AG04450 (cell line): ENCODE measurements around the gene SLC34A1. TPM values are rescaled to one million over a fixed set of nuclear protein-coding genes. Genes with fewer than 3 reads are reported as not detected.

Experiments
- CTCF ChIA-PET: fragments of 300-600, 350-600 bp; formaldehyde crosslinking; extraction: SDS; loops from one replicate; lab custom pipeline; 2022; ENCODE audit warnings: antibody characterized with exemption, inconsistent platforms; lab: Charles Lee
- POLR2A ChIA-PET: fragments of 350-600 bp; formaldehyde crosslinking; extraction: SDS; loops from one replicate; lab custom pipeline; 2021; ENCODE audit warnings: antibody characterized with exemption, inconsistent platforms; lab: Yijun Ruan, JAX
- DNase-seq: peaks from one replicate; pipeline ENCODE4 v3.0.0-alpha.2; 2011; ENCODE audit warnings: low read depth, low spot score
- H3K27ac ChIP-seq: one replicate; pipeline ENCODE4 v1.5.1; 2012; ENCODE audit warnings: low read depth, low read length, control low read depth
- H3K27me3 ChIP-seq: one replicate; pipeline ENCODE4 v1.6.0; 2012; ENCODE audit warnings: low read length; ENCODE audit not compliant: control insufficient read depth, insufficient read depth
- H3K4me3 ChIP-seq: 2 replicates; pipeline ENCODE4 v1.5.1; 2011; ENCODE audit warnings: mild to moderate bottlenecking, low read depth, low read length, control low read depth
- H3K9me3 ChIP-seq: 2 replicates; pipeline ENCODE4 v1.5.1; 2012; ENCODE audit warnings: low read length; ENCODE audit not compliant: control insufficient read depth, insufficient read depth
- polyA plus RNA-seq: library from polyadenylated mRNA; depleted of rRNA; stranded (reverse); fragments of >200 nt; gene quantifications from 2 replicates; pipeline ENCODE4 v1.2.3, GENCODE V29; 2011
- TF ChIP-seq, protein P1 (sequence below): IDR thresholded peaks from 2 replicates; pipeline ENCODE4 v1.5.1; 2011; ENCODE audit warnings: low read depth, low read length, control low read depth, inconsistent platforms

Gene SLC34A1
- polyA plus RNA-seq, 1 experiment = not detected

DNA sequence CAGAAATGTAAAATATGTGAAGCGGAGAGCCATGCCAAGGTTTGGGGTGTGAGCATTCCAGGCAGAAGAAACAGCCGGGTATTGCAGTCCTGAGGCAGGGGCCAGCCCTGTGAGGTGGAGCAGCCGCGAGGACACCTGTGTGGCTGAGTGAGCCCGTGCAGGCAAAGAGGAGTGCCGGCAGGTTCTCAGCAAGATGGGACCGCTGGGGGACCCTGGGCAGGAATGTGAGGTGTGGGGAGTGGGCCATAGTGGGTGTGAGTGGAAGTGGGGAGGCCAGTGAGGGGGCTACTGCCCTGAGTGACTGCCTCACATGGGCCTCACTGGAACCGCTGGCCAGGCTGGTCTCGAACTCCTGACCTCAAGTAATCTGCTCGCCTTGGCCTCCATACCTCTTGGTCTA lies 54.2 kb downstream of the SLC34A1 start:
- Histone ChIP-seq H3K27me3 (no peaks in the 10 kb centered on the region), H3K9me3 (no peaks in the 10 kb centered on the region; the same call in 1 of the 2 replicates), H3K4me3 (no peak overlapping the region), H3K27ac (no peak overlapping the region)
- ChIA-PET POLR2A (no interaction called here), CTCF (no interaction called here)
- no peak for DNase-seq
- TF ChIP-seq, protein P1, sequence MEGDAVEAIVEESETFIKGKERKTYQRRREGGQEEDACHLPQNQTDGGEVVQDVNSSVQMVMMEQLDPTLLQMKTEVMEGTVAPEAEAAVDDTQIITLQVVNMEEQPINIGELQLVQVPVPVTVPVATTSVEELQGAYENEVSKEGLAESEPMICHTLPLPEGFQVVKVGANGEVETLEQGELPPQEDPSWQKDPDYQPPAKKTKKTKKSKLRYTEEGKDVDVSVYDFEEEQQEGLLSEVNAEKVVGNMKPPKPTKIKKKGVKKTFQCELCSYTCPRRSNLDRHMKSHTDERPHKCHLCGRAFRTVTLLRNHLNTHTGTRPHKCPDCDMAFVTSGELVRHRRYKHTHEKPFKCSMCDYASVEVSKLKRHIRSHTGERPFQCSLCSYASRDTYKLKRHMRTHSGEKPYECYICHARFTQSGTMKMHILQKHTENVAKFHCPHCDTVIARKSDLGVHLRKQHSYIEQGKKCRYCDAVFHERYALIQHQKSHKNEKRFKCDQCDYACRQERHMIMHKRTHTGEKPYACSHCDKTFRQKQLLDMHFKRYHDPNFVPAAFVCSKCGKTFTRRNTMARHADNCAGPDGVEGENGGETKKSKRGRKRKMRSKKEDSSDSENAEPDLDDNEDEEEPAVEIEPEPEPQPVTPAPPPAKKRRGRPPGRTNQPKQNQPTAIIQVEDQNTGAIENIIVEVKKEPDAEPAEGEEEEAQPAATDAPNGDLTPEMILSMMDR = no peak

GRCh38 chr5:177439518-177440053 lies 55.4 kb downstream of the SLC34A1 start:
- Histone ChIP-seq H3K9me3 (no peaks in the 10 kb centered on the region; the same call in 1 of the 2 replicates), H3K27ac (no peak overlapping the region), H3K4me3 (no peak overlapping the region), H3K27me3 (no peaks in the 10 kb centered on the region)
- no peak for DNase-seq
- ChIA-PET CTCF (interaction anchor here (0.8 to 1.1 kb wide), 4 partner anchors 13 to 49 kb away, joined by 3 to 4 read pairs (median 3); partner anchors contain the start of gene GRK6), POLR2A (interaction anchor here (0.6 kb wide), 1 partner anchor 12 kb away, joined by 3 read pairs; no protein-coding TSS in a partner anchor)
- TF ChIP-seq, protein P1 = no peak

DNA sequence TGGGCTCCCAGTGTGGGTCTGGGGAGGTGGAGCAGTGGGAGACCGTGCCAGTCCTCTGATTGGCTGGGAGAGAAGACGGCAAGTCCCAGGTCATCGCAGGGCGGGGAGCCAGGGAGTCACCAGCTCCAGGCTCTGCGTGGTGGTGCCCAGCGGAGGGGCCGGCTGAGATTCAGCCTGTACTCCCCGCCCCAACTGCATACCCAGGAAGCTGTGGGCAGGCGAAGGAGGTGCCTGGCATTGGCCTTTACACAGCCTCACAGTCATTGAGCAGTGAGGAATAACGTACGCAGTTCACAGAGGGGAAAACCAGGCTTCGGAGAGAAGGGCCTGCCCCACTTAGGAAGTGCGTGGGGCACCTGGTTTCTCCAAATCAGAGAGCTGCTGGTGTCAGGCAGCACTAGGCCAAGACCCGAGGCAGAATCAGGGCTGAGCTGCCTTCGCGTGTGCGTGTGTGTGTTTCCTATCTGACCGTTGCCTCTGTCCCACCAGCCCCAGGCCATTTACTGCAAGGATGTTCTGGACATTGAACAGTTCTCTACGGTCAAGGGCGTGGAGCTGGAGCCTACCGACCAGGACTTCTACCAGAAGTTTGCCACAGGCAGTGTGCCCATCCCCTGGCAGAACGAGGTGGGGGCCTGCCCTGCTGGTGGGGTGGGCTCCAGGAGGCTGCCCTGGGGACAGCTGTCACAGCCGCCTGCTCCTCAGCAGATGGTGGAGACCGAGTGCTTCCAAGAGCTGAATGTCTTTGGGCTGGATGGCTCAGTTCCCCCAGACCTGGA lies 56.2 kb downstream of the SLC34A1 start:
- no peak for DNase-seq
- no peaks in the 10 kb centered on the region for H3K27me3 ChIP-seq
- TF ChIP-seq, protein P1 = no peak
- ChIA-PET POLR2A (interaction anchor here (0.6 kb wide), 1 partner anchor 12 kb away, joined by 3 read pairs; no protein-coding TSS in a partner anchor), CTCF (interaction anchor here (1.1 kb wide), 1 partner anchor 50 kb away, joined by 3 read pairs; no protein-coding TSS in a partner anchor)
- no peaks in the 10 kb centered on the region; the same call in 1 of the 2 replicates for H3K9me3 ChIP-seq
- no peak overlapping the region for H3K27ac ChIP-seq
- no peak overlapping the region for H3K4me3 ChIP-seq

- ChIA-PET CTCF (interaction anchor here (0.6 to 1.1 kb wide), 3 partner anchors 24 to 50 kb away, joined by 3 to 4 read pairs (median 3); no protein-coding TSS in a partner anchor), POLR2A (interaction anchor here (0.6 kb wide), 1 partner anchor 14 kb away, joined by 3 read pairs; no protein-coding TSS in a partner anchor)
- TF ChIP-seq, protein P1 = no peak
- Histone ChIP-seq H3K9me3 (no peaks in the 10 kb centered on the region), H3K27ac (no peak overlapping the region), H3K27me3 (no peaks in the 10 kb centered on the region), H3K4me3 (no peak overlapping the region)
- DNase-seq = no peak
Measured at GRCh38 chr5:177440990-177441780, 57.0 kb downstream of the SLC34A1 start.
